Adrenal gland (tissue), 12 donors: ENCODE measurements around the gene KCNIP3. TPM values are rescaled to one million over a fixed set of nuclear protein-coding genes. Genes with fewer than 3 reads are reported as not detected.

Experiments used
- DNase-seq, 7 donors: peaks; one replicate each; pipeline ENCODE4 v3.0.0-alpha.2; 2019 to 2020
- H3K27ac ChIP-seq, 5 donors: fragments of 200-600 bp; sonication (generic) in 4 of 5; 1 replicate in 3 of 5; 2 replicates in 2 of 5; pipeline versions ENCODE4 v1.5.1 to v1.8.0; 2016 to 2020; ENCODE audit warnings: mild to moderate bottlenecking in 1 of 5
- H3K27me3 ChIP-seq: fragments of 200-600 bp; 2 replicates; pipeline ENCODE4 v1.8.0; 2021
- H3K36me3 ChIP-seq, 2 donors: fragments of 200-600 bp; replicated peaks in 1 of 2; 1 replicate in 1 of 2; 2 replicates in 1 of 2; pipeline versions ENCODE4 v1.5.1 to v1.8.0; 2018 to 2022
- H3K4me1 ChIP-seq, 2 donors: fragments of 200-600 bp; replicated peaks in 1 of 2; 1 replicate in 1 of 2; 2 replicates in 1 of 2; pipeline versions ENCODE4 v1.5.1 to v1.8.0; 2018 to 2021
- H3K4me3 ChIP-seq, 4 donors: fragments of 200-600 bp; sonication (generic) in 3 of 4; one replicate each; pipeline ENCODE4 v1.5.1; 2016 to 2018
- H3K9me3 ChIP-seq, 3 donors: fragments of 200-600 bp; sonication (generic) in 1 of 3; replicated peaks in 1 of 3; 1 replicate in 2 of 3; 2 replicates in 1 of 3; pipeline versions ENCODE4 v1.5.1 to v1.8.0; 2016 to 2021
- CTCF ChIP-seq, 6 experiments: fragments of 450-650 bp in 4 of 6; fragments of 200-600 bp in 2 of 6; sonication (generic) in 1 of 6; IDR thresholded peaks; 1 replicate in 5 of 6; 2 replicates in 1 of 6; pipeline versions ENCODE4 v1.5.1 to v1.8.0; 2016 to 2021; ENCODE audit warnings: antibody characterized with exemption in 6 of 6, mild to moderate bottlenecking in 2 of 6, moderate library complexity in 1 of 6
- POLR2A ChIP-seq, 2 donors: fragments of 450-650 bp; IDR thresholded peaks; one replicate each; pipeline ENCODE4 v1.6.1; 2017; ENCODE audit warnings: antibody characterized with exemption in 2 of 2, mild to moderate bottlenecking in 2 of 2, moderate library complexity in 1 of 2
- WGBS, 4 donors: extraction: QIAGEN DNeasy Blood & Tissue Kit in 2 of 4; methylation state at CpG; one replicate each; pipeline versions ENCODE4 v1.1.5 to v1.1.7; 2013 to 2017; 5-methylcytosine and 5-hydroxymethylcytosine counted together
- intact Hi-C, 2 donors: fragments of 100-400 bp; cut with DNase I; formaldehyde crosslinking; loops; one replicate each; pipeline versions ENCODE4 v1.14.1 to v1.15.0; 2022 to 2023
- polyA plus RNA-seq, 3 donors: library from polyadenylated mRNA; stranded (reverse); fragments of 200-250 nt in 2 of 3; fragments of 350-450 nt in 1 of 3; fragmentation: Illumina TruSeq in 1 of 3; extraction: RNeasy Lipid Tissue Mini Kit (QIAGEN cat#74804) in 1 of 3; gene quantifications; one replicate each; pipeline ENCODE4 v1.2.3, GENCODE V29; 2013 to 2014
- total RNA-seq, 9 donors: library from RNA; depleted of rRNA in 4 of 9; stranded (reverse); fragments of >200 nt in 4 of 9; fragments of 120-200 nt in 1 of 9; fragmentation: NEBNext Ultra II Directional in 1 of 9; extraction: Animal tissue kit (Norgen Biotek cat#: 25700) in 1 of 9; gene quantifications; one replicate each; pipeline versions ENCODE4 v1.1.0 to v1.2.4, GENCODE V29; 2013 to 2023
- donor health status: healthy with polysubstance abuse.
- donor health status: Bipolar disorder and iron deficiency.
- donor health status: DM: yes; HTN: yes; CAD: no.
- donor health status: DM: no; HTN: no; CAD: no.
- donor health status: DM: no; HTN: no; CAD: no.
- donor health status: DM: yes; HTN: yes; CAD: no.

The KCNIP3 gene
- total and polyA plus RNA-seq, 12 donors = 0.54 to 6.3 (median 1.7) TPM

GRCh38 chr2:95309599-95309998, 12.5 kb downstream of the KCNIP3 start:
- intact Hi-C loops = no loop called here
- no peak for DNase-seq
- TF ChIP-seq POLR2A (IDR thresholded peaks at IDR 0.05) = no peak
- TF ChIP-seq CTCF (IDR thresholded peaks at IDR 0.05) = no peak
- Histone ChIP-seq H3K36me3 (no peaks in the 10 kb centered on the region), H3K9me3 (no peaks in the 10 kb centered on the region), H3K27me3 (no peaks in the 10 kb centered on the region), H3K27ac (no peak overlapping the region), H3K4me3 (no peak overlapping the region), H3K4me1 (no peaks in the 10 kb centered on the region)
- 72 to 85% (median 82%) methylated on average over 8 of the region's 8 CpGs for WGBS, 4 donors

- intact Hi-C loops = no loop called here
- 60 to 76% (median 70%) methylated on average over 1 to 8 of the region's 8 CpGs for WGBS, 4 donors
Measured at GRCh38 chr2:95310216-95310615, 13.1 kb downstream of the KCNIP3 start.

GRCh38 chr2:95310651-95311050, 13.5 kb downstream of the KCNIP3 start:
- H3K4me1 ChIP-seq = no peaks in the 10 kb centered on the region
- WGBS, 4 donors = 80 to 88% (median 88%) methylated on average over 4 of the region's 4 CpGs; no CpG with 5 or more reads in 1 of the 4 donors
- no peaks in the 10 kb centered on the region for H3K27me3 ChIP-seq
- no peaks in the 10 kb centered on the region for H3K9me3 ChIP-seq
- TF ChIP-seq CTCF (IDR thresholded peaks at IDR 0.05) (no peak), POLR2A (IDR thresholded peaks at IDR 0.05) (no peak)
- intact Hi-C loops = no loop called here
- H3K4me3 ChIP-seq = no peak overlapping the region
- DNase-seq = no peak
- H3K27ac ChIP-seq = no peak overlapping the region
- H3K36me3 ChIP-seq = no peaks in the 10 kb centered on the region

More at GRCh38 chr2:95310216-95310615, 13.1 kb downstream of the KCNIP3 start:
- H3K9me3 ChIP-seq = no peaks in the 10 kb centered on the region
- no peaks in the 10 kb centered on the region for H3K36me3 ChIP-seq
- H3K4me1 ChIP-seq = no peaks in the 10 kb centered on the region
- no peak overlapping the region for H3K4me3 ChIP-seq
- DNase-seq = no peak
- no peak overlapping the region for H3K27ac ChIP-seq
- no peaks in the 10 kb centered on the region for H3K27me3 ChIP-seq
- TF ChIP-seq POLR2A (IDR thresholded peaks at IDR 0.05) = no peak
- TF ChIP-seq CTCF (IDR thresholded peaks at IDR 0.05) = no peak

- DNase-seq = no peak
- H3K4me1 ChIP-seq = no peaks in the 10 kb centered on the region
- H3K9me3 ChIP-seq = no peaks in the 10 kb centered on the region
- H3K27me3 ChIP-seq = no peaks in the 10 kb centered on the region
- 73 to 83% (median 77%) methylated on average over 16 to 26 of the region's 26 CpGs for WGBS, 4 donors
- no peaks in the 10 kb centered on the region for H3K36me3 ChIP-seq
- TF ChIP-seq POLR2A (IDR thresholded peaks at IDR 0.05) (no peak), CTCF (IDR thresholded peaks at IDR 0.05) (no peak)
- intact Hi-C loops = no loop called here
- H3K27ac ChIP-seq = no peak overlapping the region
- H3K4me3 ChIP-seq = no peak overlapping the region
Measured at GRCh38 chr2:95311815-95312542, 14.8 kb downstream of the KCNIP3 start.
